ENCODE results near the gene CHRD. TPM values are rescaled to one million over a fixed set of nuclear protein-coding genes. Genes with fewer than 3 reads are reported as not detected.

Gene CHRD
- total RNA-seq, 1 donor from 2014 or later = 5.6 TPM

- no peak overlapping the region for H3K4me3 Mint-ChIP-seq
- no peak for TF ChIP-seq CTCF (IDR thresholded peaks at IDR 0.05; ENCODE audit: unreplicated experiment)
- no peaks in the 10 kb centered on the region for H3K36me3 Mint-ChIP-seq
- no peaks in the 10 kb centered on the region for H3K9me3 Mint-ChIP-seq
- DNase-seq (ENCODE audit: low spot score in 2 of 2, unreplicated experiment in 2 of 2) = no peak
- no peak overlapping the region for H3K27ac Mint-ChIP-seq
- peaks cover 3% of the 10 kb centered on the region for H3K27me3 Mint-ChIP-seq (ENCODE audit: low read depth)
- H3K4me1 Mint-ChIP-seq = no peaks in the 10 kb centered on the region
Observed at GRCh38 chr3:184389935-184390528, 10.2 kb downstream of the CHRD start.

DNA sequence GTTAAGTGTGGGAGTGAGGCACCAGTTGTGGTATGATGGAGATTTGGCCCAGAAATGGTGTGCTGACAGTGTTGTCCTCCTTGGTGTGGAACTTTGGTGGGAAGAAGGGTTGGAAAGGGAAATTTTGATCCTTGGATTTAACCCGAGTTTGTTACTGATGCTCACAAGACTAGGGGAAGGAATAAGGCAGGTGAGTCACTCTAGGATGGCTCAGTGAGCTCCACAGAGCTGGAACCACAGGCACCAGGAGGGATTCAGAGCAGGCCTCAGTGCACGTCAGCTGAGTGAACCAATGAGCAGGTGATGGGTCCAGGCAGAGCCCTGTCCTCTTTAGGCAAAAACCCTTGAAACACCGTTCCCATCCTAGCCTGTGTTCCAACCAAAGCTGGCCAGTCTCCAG, 11.4 kb downstream of the CHRD start:
- Mint-ChIP-seq H3K4me1 (no peaks in the 10 kb centered on the region), H3K27me3 (ENCODE audit: low read depth) (peaks cover 3% of the 10 kb centered on the region), H3K36me3 (no peaks in the 10 kb centered on the region), H3K9me3 (no peaks in the 10 kb centered on the region), H3K27ac (no peak overlapping the region), H3K4me3 (no peak overlapping the region)
- no peak for DNase-seq (ENCODE audit: low spot score in 2 of 2, unreplicated experiment in 2 of 2)
- no peak for TF ChIP-seq CTCF (IDR thresholded peaks at IDR 0.05; ENCODE audit: unreplicated experiment)

- H3K9me3 Mint-ChIP-seq = no peaks in the 10 kb centered on the region
- peaks cover 15% of the 10 kb centered on the region for H3K27me3 Mint-ChIP-seq (ENCODE audit: low read depth)
- no peak for DNase-seq (ENCODE audit: low spot score in 2 of 2, unreplicated experiment in 2 of 2)
- H3K4me1 Mint-ChIP-seq = no peaks in the 10 kb centered on the region
- no peak overlapping the region for H3K4me3 Mint-ChIP-seq
- H3K36me3 Mint-ChIP-seq = no peaks in the 10 kb centered on the region
- no peak overlapping the region for H3K27ac Mint-ChIP-seq
- no peak for TF ChIP-seq CTCF (IDR thresholded peaks at IDR 0.05; ENCODE audit: unreplicated experiment)
Observed at GRCh38 chr3:184395320-184395660, 15.4 kb downstream of the CHRD start.

DNA sequence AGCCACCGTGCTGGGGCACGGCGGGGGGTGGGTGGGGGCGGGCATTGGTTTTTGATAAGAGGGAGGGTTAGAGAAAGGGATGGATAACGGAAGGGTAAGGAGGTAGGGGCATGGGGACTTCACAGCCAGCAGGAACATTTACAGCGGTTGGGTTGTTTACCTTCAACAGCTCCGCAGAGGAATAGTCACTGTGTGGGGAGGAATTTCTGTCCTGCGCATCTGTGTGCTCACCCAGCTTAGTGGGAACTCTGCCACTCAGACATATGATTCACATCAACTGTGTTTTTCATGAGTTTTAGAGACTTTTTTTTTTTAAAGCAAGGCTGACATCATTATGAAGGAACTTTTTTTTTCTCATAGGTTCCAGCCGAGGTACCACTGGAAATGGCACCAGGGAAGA, 19.6 kb downstream of the CHRD start:
- Mint-ChIP-seq H3K36me3 (no peaks in the 10 kb centered on the region), H3K4me3 (no peak overlapping the region), H3K27ac (no peak overlapping the region), H3K9me3 (no peaks in the 10 kb centered on the region), H3K27me3 (ENCODE audit: low read depth) (peaks cover 26% of the 10 kb centered on the region), H3K4me1 (peaks cover 3% of the 10 kb centered on the region)
- DNase-seq (ENCODE audit: low spot score in 2 of 2, unreplicated experiment in 2 of 2) = no peak
- no peak for TF ChIP-seq CTCF (IDR thresholded peaks at IDR 0.05; ENCODE audit: unreplicated experiment)

- TF ChIP-seq CTCF (IDR thresholded peaks at IDR 0.05; ENCODE audit: unreplicated experiment) = no peak
- peaks cover 13% of the 10 kb centered on the region for H3K27me3 Mint-ChIP-seq (ENCODE audit: low read depth)
- DNase-seq (ENCODE audit: low spot score in 2 of 2, unreplicated experiment in 2 of 2) = no peak
- H3K27ac Mint-ChIP-seq = no peak overlapping the region
- H3K9me3 Mint-ChIP-seq = no peaks in the 10 kb centered on the region
- H3K36me3 Mint-ChIP-seq = no peaks in the 10 kb centered on the region
- peaks cover 3% of the 10 kb centered on the region for H3K4me1 Mint-ChIP-seq
- H3K4me3 Mint-ChIP-seq = no peak overlapping the region
Observed at GRCh38 chr3:184405075-184406030, 25.5 kb downstream of the CHRD start.

Data from mesothelial cell of epicardium (in vitro differentiated cells).